ENCODE results near the gene ISOC2.

ISOC2 gene

GRCh38 chr19:55479451-55480230, 18.2 kb upstream of the ISOC2 start:
- no peak for DNase-seq (ENCODE audit: low spot score)
- no peak for TF ChIP-seq CTCF (IDR thresholded peaks at IDR 0.05)
- H3K27ac ChIP-seq = no peak overlapping the region
- no peak overlapping the region for H3K4me3 ChIP-seq

GRCh38 chr19:55479045-55479444, 17.6 kb upstream of the ISOC2 start:
- no peak for TF ChIP-seq CTCF (IDR thresholded peaks at IDR 0.05)
- no peak for DNase-seq (ENCODE audit: low spot score)
- Histone ChIP-seq H3K27ac (no peak overlapping the region), H3K4me3 (no peak overlapping the region)

GRCh38 chr19:55478364-55478763, 16.9 kb upstream of the ISOC2 start:
- TF ChIP-seq CTCF (IDR thresholded peaks at IDR 0.05) = no peak
- Histone ChIP-seq H3K4me3 (peak overlapping the region; percentile 83), H3K27ac (no peak overlapping the region)
- no peak for DNase-seq (ENCODE audit: low spot score)

- H3K27ac ChIP-seq = no peak overlapping the region
- no peak for DNase-seq (ENCODE audit: low spot score)
- TF ChIP-seq CTCF (IDR thresholded peaks at IDR 0.05) = no peak
- peak overlapping the region; percentile 83 for H3K4me3 ChIP-seq
Observed at GRCh38 chr19:55477905-55478304, 16.5 kb upstream of the ISOC2 start.

GRCh38 chr19:55476100-55476775, 14.8 kb upstream of the ISOC2 start, which contains the start of gene ZNF628:
TSS of gene ZNF628 (plus strand) at chr19:55476617. CDS start at chr19:55479911, 3,294 bp downstream.
- H3K4me3 ChIP-seq = peak within 1 kb of the TSS; percentile 83
- peak within 1 kb of the TSS; percentile 85 to 98 for H3K27ac ChIP-seq
- DNase-seq (ENCODE audit: low spot score) = peak; percentile 98
- no peak for TF ChIP-seq CTCF (IDR thresholded peaks at IDR 0.05)

GRCh38 chr19:55474269-55475265, 13.1 kb upstream of the ISOC2 start:
- no peak for DNase-seq (ENCODE audit: low spot score)
- TF ChIP-seq CTCF (IDR thresholded peaks at IDR 0.05) = no peak
- no peak overlapping the region for H3K4me3 ChIP-seq
- H3K27ac ChIP-seq = no peak overlapping the region

Measured in coronary artery (tissue), 2 donors.